Endothelial cell of umbilical vein (primary cell): ENCODE results near the gene GSTP1. TPM values are rescaled to one million over a fixed set of nuclear protein-coding genes. Genes with fewer than 3 reads are reported as not detected.

Experiments used
- BruUV-seq: library from RNA; stranded (reverse); fragments of 400-500 nt; replicated peaks from 2 replicates; lab custom pipeline; 2021; lab: Mats Ljungman, UMichigan
- CTCF ChIA-PET: fragments of 300-600, 350-600 bp; sonication (Branson Sonifier 250); formaldehyde crosslinking; loops from one replicate; lab custom pipeline; 2021; ENCODE audit warnings: antibody characterized with exemption, inconsistent platforms; lab: Charles Lee
- POLR2A ChIA-PET: fragments of 300-600, 350-600 bp; sonication (Branson Sonifier 250); formaldehyde crosslinking; loops from one replicate; lab custom pipeline; 2021; ENCODE audit warnings: antibody characterized with exemption, inconsistent platforms; lab: Charles Lee
- DNase-seq: peaks from one replicate; pipeline ENCODE4 v3.0.0-alpha.2; 2011; ENCODE audit warnings: low read depth, low spot score
- FAIRE-seq: peaks from 2 replicates; lab custom pipeline; 2011; peaks lifted over from hg19 to GRCh38; lab: Jason Lieb, UNC
- H2AFZ ChIP-seq: 2 replicates; pipeline ENCODE4 v1.6.0; 2012; ENCODE audit warnings: low read depth, low read length, control low read depth, inconsistent platforms
- H3K27ac ChIP-seq: 2 replicates; pipeline ENCODE4 v1.5.1; 2011; ENCODE audit warnings: low read depth, mild to moderate bottlenecking, control low read depth, low read length, moderate library complexity; ENCODE audit not compliant: insufficient read depth
- H3K27me3 ChIP-seq, 2 experiments: 2 replicates each; pipeline versions ENCODE4 v1.6.0 to v1.6.1; 2011; ENCODE audit warnings: low read length in 2 of 2, mixed read lengths in 1 of 2; ENCODE audit not compliant: control insufficient read depth in 2 of 2, insufficient read depth in 2 of 2
- H3K36me3 ChIP-seq, 2 experiments: 2 replicates in 1 of 2; 3 replicates in 1 of 2; pipeline ENCODE4 v1.5.1; 2011; ENCODE audit warnings: low read length in 2 of 2, mild to moderate bottlenecking in 1 of 2, moderate library complexity in 1 of 2; ENCODE audit not compliant: control insufficient read depth in 2 of 2, insufficient read depth in 2 of 2; ENCODE audit errors: extremely low read depth in 1 of 2
- H3K4me1 ChIP-seq: 3 replicates; pipeline ENCODE4 v1.5.1; 2011; ENCODE audit warnings: mild to moderate bottlenecking, low read length; ENCODE audit not compliant: control insufficient read depth, insufficient read depth; ENCODE audit errors: extremely low read depth
- H3K4me2 ChIP-seq: 2 replicates; pipeline ENCODE4 v1.6.1; 2011; ENCODE audit warnings: low read length, control low read depth, mixed read lengths; ENCODE audit not compliant: insufficient read depth
- H3K4me3 ChIP-seq, 3 experiments: fragments of 200-600 bp in 1 of 3; sonication (generic), shearing (Covaris generic) in 1 of 3; replicated peaks in 1 of 3; 2 replicates each; pipeline ENCODE4 v1.5.1; 2011 to 2016; ENCODE audit warnings: control low read depth in 3 of 3, low read length in 3 of 3, mild to moderate bottlenecking in 2 of 3, inconsistent platforms in 1 of 3, low read depth in 1 of 3, moderate library complexity in 1 of 3; ENCODE audit not compliant: insufficient read depth in 1 of 3
- H3K79me2 ChIP-seq: 2 replicates; pipeline ENCODE4 v1.6.0; 2012; ENCODE audit warnings: low read length, inconsistent platforms; ENCODE audit not compliant: control insufficient read depth, insufficient read depth
- H3K9ac ChIP-seq: replicated peaks from 2 replicates; pipeline ENCODE3; 2011; ENCODE audit warnings: low read length, control low read depth; ENCODE audit not compliant: insufficient read depth; ENCODE audit errors: extremely low read depth
- H3K9me1 ChIP-seq: replicated peaks from 3 replicates; pipeline ENCODE4 v1.6.0; 2011; ENCODE audit warnings: mild to moderate bottlenecking, low read length; ENCODE audit not compliant: control insufficient read depth, insufficient read depth; ENCODE audit errors: extremely low read depth
- H3K9me3 ChIP-seq: replicated peaks from 2 replicates; pipeline ENCODE4 v1.5.1; 2012; ENCODE audit warnings: low read length, inconsistent platforms; ENCODE audit not compliant: control insufficient read depth, insufficient read depth
- H4K20me1 ChIP-seq: replicated peaks from 2 replicates; pipeline ENCODE3; 2011; ENCODE audit warnings: mild to moderate bottlenecking, low read length; ENCODE audit not compliant: control insufficient read depth, insufficient read depth; ENCODE audit errors: extremely low read depth
- CTCF ChIP-seq, 2 donors: IDR thresholded peaks; 1 replicate in 1 of 2; 2 replicates in 1 of 2; pipeline ENCODE4 v1.5.1; 2011; ENCODE audit warnings: low read length in 2 of 2, mild to moderate bottlenecking in 2 of 2, moderate library complexity in 2 of 2, control low read depth in 1 of 2, inconsistent platforms in 1 of 2, low read depth in 1 of 2; ENCODE audit not compliant: insufficient read depth in 1 of 2; ENCODE audit errors: extremely low read depth in 1 of 2
- EZH2 ChIP-seq: IDR thresholded peaks from 2 replicates; pipeline ENCODE4 v1.6.1; 2012; ENCODE audit warnings: borderline replicate concordance, low read depth, mild to moderate bottlenecking, moderate library complexity, low read length, inconsistent platforms; ENCODE audit not compliant: severe bottlenecking
- FOS ChIP-seq: IDR thresholded peaks from 2 replicates; pipeline ENCODE4 v1.6.1; 2011; ENCODE audit warnings: mild to moderate bottlenecking, low read length, moderate library complexity, borderline replicate concordance; ENCODE audit not compliant: insufficient read depth
- GATA2 ChIP-seq: IDR thresholded peaks from 2 replicates; pipeline ENCODE4 v1.7.0; 2011; ENCODE audit warnings: low read depth, mild to moderate bottlenecking, moderate library complexity, mixed read lengths, low read length; ENCODE audit not compliant: insufficient read length, insufficient read depth
- JUN ChIP-seq: IDR thresholded peaks from 2 replicates; pipeline ENCODE4 v1.6.1; 2011; ENCODE audit warnings: borderline replicate concordance, low read depth; ENCODE audit not compliant: insufficient read length, insufficient read depth
- MAX ChIP-seq: IDR thresholded peaks from 2 replicates; pipeline ENCODE4 v1.6.1; 2011; ENCODE audit not compliant: insufficient read depth, insufficient read length
- MYC ChIP-seq: IDR thresholded peaks from one replicate; pipeline ENCODE4 v1.6.1; 2011; ENCODE audit warnings: mild to moderate bottlenecking, low read depth, low read length
- POLR2A ChIP-seq: IDR thresholded peaks from 2 replicates; pipeline ENCODE4 v1.6.1; 2012; ENCODE audit warnings: low read depth, mild to moderate bottlenecking, control low read depth, low read length
- POLR2AphosphoS5 ChIP-seq: IDR thresholded peaks from 2 replicates; pipeline ENCODE4 v1.6.1; 2012; ENCODE audit warnings: low read depth, mild to moderate bottlenecking, control low read depth, low read length, moderate library complexity; ENCODE audit not compliant: insufficient read depth
- dilution Hi-C: fragments of 300-500 bp; cut with MboI; formaldehyde crosslinking; loops from one replicate; pipeline ENCODE4 v1.15.0; 2019; ENCODE audit warnings: low sequenced_read_pairs; ENCODE audit not compliant: extremely low pct_ligation_motif_present
- intact Hi-C: fragments of 100-400 bp; cut with micrococcal nuclease; formaldehyde crosslinking; loops from one replicate; pipeline ENCODE4 v1.10.0; 2022
- polyA plus RNA-seq, 4 experiments: library from polyadenylated mRNA; depleted of rRNA in 3 of 4; stranded (reverse) in 3 of 4; unstranded in 1 of 4; fragments of >200 nt; gene quantifications; 2 replicates each; pipeline versions ENCODE4 v1.2.1 to v1.2.3, GENCODE V29; 2011 to 2012; ENCODE audit warnings: missing spikeins in 1 of 4
- total RNA-seq: library from RNA; stranded (reverse); gene quantifications from 2 replicates; pipeline ENCODE4 v1.2.3, GENCODE V29; 2021

GSTP1 gene
- total and polyA plus RNA-seq, 2 donors (not counting 3 experiments of a cell fraction or from before 2014, with no cell fraction given), result 962 to 2,277 TPM

GRCh38 chr11:67593565-67593905, 9.9 kb downstream of the GSTP1 start:
- ChIA-PET CTCF (interaction anchor here (1.1 to 1.4 kb wide), 2 partner anchors 10 to 21 kb away, joined by 3 to 4 read pairs; partner anchors contain the start of gene GSTP1), POLR2A (no interaction called here)
- intact Hi-C loops, result no loop called here
- H3K9ac ChIP-seq, result no peak overlapping the region
- H3K9me3 ChIP-seq, result no peaks in the 10 kb centered on the region
- no peak for DNase-seq
- H2AFZ ChIP-seq, result no peak overlapping the region
- H4K20me1 ChIP-seq, result no peaks in the 10 kb centered on the region
- no peak overlapping the region for H3K27ac ChIP-seq
- H3K79me2 ChIP-seq, result no peaks in the 10 kb centered on the region
- H3K4me1 ChIP-seq, result no peaks in the 10 kb centered on the region
- H3K9me1 ChIP-seq, result no peaks in the 10 kb centered on the region
- no peaks in the 10 kb centered on the region for H3K36me3 ChIP-seq
- H3K4me3 ChIP-seq, result no peak overlapping the region
- BruUV-seq, result no TSS peak
- no peak overlapping the region for H3K4me2 ChIP-seq
- no peak for TF ChIP-seq POLR2AphosphoS5
- TF ChIP-seq POLR2A, result no peak
- no peak for TF ChIP-seq EZH2
- TF ChIP-seq GATA2, result no peak
- no peak for TF ChIP-seq CTCF (IDR thresholded peaks at IDR 0.05; ENCODE audit: extremely low read depth in 1 of 2, insufficient read depth in 1 of 2, low read depth in 1 of 2, low read length in 2 of 2)
- no peak for TF ChIP-seq MAX
- no peak for TF ChIP-seq MYC
- no peak for TF ChIP-seq JUN
- no peak for TF ChIP-seq FOS
- FAIRE-seq, result no peak
- H3K27me3 ChIP-seq, result peaks cover 3 to 8% of the 10 kb centered on the region in 2 experiments
- dilution Hi-C loops, result no loop called here
